GM06990 (cell line): ENCODE results near the gene ATP6V1G3.

Source experiments
- DNase-seq: peaks from one replicate; pipeline ENCODE4 v3.0.0-alpha.2; 2011; ENCODE audit not compliant: insufficient read length; ENCODE audit errors: extremely low read depth
- H3K27me3 ChIP-seq: replicated peaks from 2 replicates; pipeline ENCODE4 v1.6.0; 2011; ENCODE audit warnings: low read length; ENCODE audit not compliant: control insufficient read depth, insufficient read depth
- H3K36me3 ChIP-seq: 2 replicates; pipeline ENCODE4 v1.5.1; 2011; ENCODE audit warnings: low read length; ENCODE audit not compliant: control insufficient read depth, insufficient read depth
- H3K4me3 ChIP-seq: replicated peaks from 2 replicates; pipeline ENCODE4 v1.5.1; 2011; ENCODE audit warnings: low read depth, mild to moderate bottlenecking, control low read depth, low read length
- TF ChIP-seq, protein P1 (sequence below): IDR thresholded peaks from 2 replicates; pipeline ENCODE4 v1.5.1; 2011; ENCODE audit warnings: low read length, control low read depth, mild to moderate bottlenecking, inconsistent platforms; ENCODE audit not compliant: insufficient read depth, poor library complexity, severe bottlenecking

The ATP6V1G3 gene

GRCh38 chr1:198541737-198542136 lies 1.3 kb upstream of the ATP6V1G3 start:
- H3K4me3 ChIP-seq, result no peak overlapping the region
- H3K36me3 ChIP-seq, result no peaks in the 10 kb centered on the region
- TF ChIP-seq, protein P1, sequence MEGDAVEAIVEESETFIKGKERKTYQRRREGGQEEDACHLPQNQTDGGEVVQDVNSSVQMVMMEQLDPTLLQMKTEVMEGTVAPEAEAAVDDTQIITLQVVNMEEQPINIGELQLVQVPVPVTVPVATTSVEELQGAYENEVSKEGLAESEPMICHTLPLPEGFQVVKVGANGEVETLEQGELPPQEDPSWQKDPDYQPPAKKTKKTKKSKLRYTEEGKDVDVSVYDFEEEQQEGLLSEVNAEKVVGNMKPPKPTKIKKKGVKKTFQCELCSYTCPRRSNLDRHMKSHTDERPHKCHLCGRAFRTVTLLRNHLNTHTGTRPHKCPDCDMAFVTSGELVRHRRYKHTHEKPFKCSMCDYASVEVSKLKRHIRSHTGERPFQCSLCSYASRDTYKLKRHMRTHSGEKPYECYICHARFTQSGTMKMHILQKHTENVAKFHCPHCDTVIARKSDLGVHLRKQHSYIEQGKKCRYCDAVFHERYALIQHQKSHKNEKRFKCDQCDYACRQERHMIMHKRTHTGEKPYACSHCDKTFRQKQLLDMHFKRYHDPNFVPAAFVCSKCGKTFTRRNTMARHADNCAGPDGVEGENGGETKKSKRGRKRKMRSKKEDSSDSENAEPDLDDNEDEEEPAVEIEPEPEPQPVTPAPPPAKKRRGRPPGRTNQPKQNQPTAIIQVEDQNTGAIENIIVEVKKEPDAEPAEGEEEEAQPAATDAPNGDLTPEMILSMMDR, result no peak
- no peaks in the 10 kb centered on the region for H3K27me3 ChIP-seq
- no peak for DNase-seq

- Histone ChIP-seq H3K4me3 (no peak overlapping the region), H3K36me3 (no peaks in the 10 kb centered on the region), H3K27me3 (no peaks in the 10 kb centered on the region)
- DNase-seq, result no peak
- TF ChIP-seq, protein P1, result no peak
These were observed 1.7 kb downstream of the ATP6V1G3 start for GRCh38 chr1:198538579-198539364.

DNA sequence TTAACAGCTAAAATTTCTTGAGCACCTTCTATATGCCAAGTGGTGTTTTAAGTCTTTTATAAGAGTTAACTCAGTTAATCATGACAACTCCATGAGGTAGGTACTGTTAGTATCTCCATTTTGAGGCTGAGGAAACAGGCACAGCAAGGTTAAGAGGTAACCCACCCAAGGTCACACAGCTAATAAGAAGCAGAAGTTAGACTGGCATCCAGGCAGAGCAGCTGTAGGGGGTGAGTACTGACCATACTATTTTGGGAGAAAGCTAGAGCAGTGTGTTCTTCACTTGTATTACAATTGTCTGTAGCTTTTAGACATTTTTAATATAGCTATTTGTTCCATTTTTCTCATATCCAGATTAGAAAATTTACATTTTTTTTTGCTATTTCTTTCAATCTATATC lies 4.8 kb downstream of the ATP6V1G3 start:
- H3K4me3 ChIP-seq, result no peak overlapping the region
- TF ChIP-seq, protein P1, result no peak
- no peak for DNase-seq
- H3K27me3 ChIP-seq, result no peaks in the 10 kb centered on the region
- H3K36me3 ChIP-seq, result no peaks in the 10 kb centered on the region

DNA sequence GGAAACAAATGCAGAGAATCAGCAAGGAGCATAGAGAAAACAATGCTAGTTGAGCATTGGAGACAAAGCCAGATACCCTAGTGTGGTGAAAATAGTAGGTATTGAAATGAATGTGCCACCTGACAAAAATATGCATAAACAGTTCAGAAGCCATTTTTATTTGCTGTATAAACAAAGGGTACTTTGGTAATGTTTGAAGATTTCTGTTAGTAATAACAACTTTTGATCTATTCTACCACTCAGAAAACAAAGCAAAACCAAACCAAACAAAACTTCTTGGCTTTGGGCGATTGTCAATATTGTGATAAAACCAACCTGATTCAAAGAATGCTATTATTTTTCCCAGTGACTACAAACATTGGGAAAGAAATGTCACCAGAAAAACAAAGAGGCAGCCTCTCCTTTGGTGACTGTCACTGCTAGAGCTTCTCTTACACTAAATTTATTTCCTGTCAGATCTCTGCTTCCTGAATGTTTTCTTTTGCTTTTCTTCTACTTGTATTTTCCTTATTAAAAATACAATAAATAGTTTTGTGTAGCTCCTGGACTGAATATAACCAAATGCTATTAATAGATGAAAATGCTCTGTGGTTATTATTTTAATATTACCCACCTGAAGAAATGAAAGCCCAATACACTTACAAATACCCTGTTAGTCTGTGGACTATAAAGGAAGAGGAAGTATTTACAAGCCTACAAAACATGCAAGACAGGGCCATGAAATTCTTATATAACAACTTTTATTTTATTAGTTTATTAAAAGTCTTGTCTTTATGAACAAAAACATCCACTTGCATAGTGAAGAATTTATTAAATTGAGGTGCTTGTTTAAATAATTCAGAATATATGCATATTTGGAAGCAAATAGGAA lies 5.7 kb downstream of the ATP6V1G3 start:
- DNase-seq, result no peak
- TF ChIP-seq, protein P1, result no peak
- Histone ChIP-seq H3K4me3 (no peak overlapping the region), H3K27me3 (no peaks in the 10 kb centered on the region), H3K36me3 (no peaks in the 10 kb centered on the region)

DNA sequence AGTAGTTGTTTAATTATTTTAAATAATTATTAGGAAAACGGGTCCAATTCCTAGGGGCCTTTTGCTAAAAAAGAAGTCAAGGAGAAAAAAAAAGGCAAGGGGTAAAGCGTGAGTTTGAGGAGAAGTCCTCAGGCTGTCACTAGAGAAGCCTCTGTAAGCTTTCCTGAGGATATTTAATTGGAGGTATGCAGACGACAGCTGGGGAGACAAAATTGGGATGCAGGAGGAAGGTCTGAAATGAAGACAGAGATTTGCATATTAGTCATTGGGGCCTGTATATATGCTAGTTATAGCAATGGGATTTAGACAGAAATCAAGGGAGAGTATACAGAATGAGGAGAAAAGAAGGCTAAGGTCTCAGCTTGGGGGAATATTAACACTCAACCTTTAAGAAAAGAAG lies 8.6 kb downstream of the ATP6V1G3 start:
- DNase-seq, result no peak
- Histone ChIP-seq H3K4me3 (no peak overlapping the region), H3K27me3 (no peaks in the 10 kb centered on the region), H3K36me3 (no peaks in the 10 kb centered on the region)
- TF ChIP-seq, protein P1, result no peak
